Osteoblast (primary cell): ENCODE results near the gene MCTP2. TPM values are rescaled to one million over a fixed set of nuclear protein-coding genes. Genes with fewer than 3 reads are reported as not detected.

Source experiments
- DNase-seq: peaks from one replicate; pipeline ENCODE4 v3.0.0; 2011; ENCODE audit warnings: low spot score, mixed read lengths; ENCODE audit not compliant: insufficient read length; ENCODE audit errors: missing footprints
- H2AFZ ChIP-seq: 2 replicates; pipeline ENCODE4 v1.6.0; 2011; ENCODE audit warnings: mild to moderate bottlenecking, low read length
- H3K27ac ChIP-seq: 2 replicates; pipeline ENCODE4 v1.5.1; 2011; ENCODE audit warnings: mild to moderate bottlenecking, low read depth, low read length, moderate library complexity
- H3K27me3 ChIP-seq: 2 replicates; pipeline ENCODE4 v1.6.0; 2012; ENCODE audit warnings: mild to moderate bottlenecking, control low read depth, inconsistent platforms, low read length, moderate library complexity; ENCODE audit not compliant: insufficient read depth
- H3K36me3 ChIP-seq: 2 replicates; pipeline ENCODE4 v1.5.1; 2011; ENCODE audit warnings: mild to moderate bottlenecking, low read length, control low read depth, moderate library complexity; ENCODE audit not compliant: insufficient read depth
- H3K4me1 ChIP-seq: 2 replicates; pipeline ENCODE4 v1.5.1; 2011; ENCODE audit warnings: mild to moderate bottlenecking, low read length, control low read depth, moderate library complexity; ENCODE audit not compliant: insufficient read depth
- H3K4me2 ChIP-seq: 2 replicates; pipeline ENCODE4 v1.6.0; 2011; ENCODE audit warnings: mild to moderate bottlenecking, low read length; ENCODE audit not compliant: insufficient read depth
- H3K4me3 ChIP-seq: fragments of 200-600 bp; sonication (generic); 3 replicates; pipeline ENCODE4 v1.5.1; 2012; ENCODE audit warnings: mild to moderate bottlenecking, low read length, inconsistent platforms; ENCODE audit not compliant: insufficient read depth
- H3K79me2 ChIP-seq: 2 replicates; pipeline ENCODE4 v1.6.0; 2012; ENCODE audit warnings: mild to moderate bottlenecking, low read length, control low read depth, inconsistent platforms; ENCODE audit not compliant: insufficient read depth
- H3K9me3 ChIP-seq: 2 replicates; pipeline ENCODE4 v1.5.1; 2011; ENCODE audit warnings: low read depth, low read length, control low read depth
- H4K20me1 ChIP-seq: 2 replicates; pipeline ENCODE4 v1.6.0; 2012; ENCODE audit warnings: mild to moderate bottlenecking, low read length, control low read depth; ENCODE audit not compliant: insufficient read depth
- total RNA-seq: library from RNA; depleted of rRNA; stranded (reverse); fragments of >200 nt; gene quantifications from 2 replicates; pipeline ENCODE4 v1.2.3, GENCODE V29; 2012
- TF ChIP-seq, protein P1 (sequence below): IDR thresholded peaks from 2 replicates; pipeline ENCODE4 v1.5.1; 2011; ENCODE audit warnings: mild to moderate bottlenecking, low read depth, low read length, moderate library complexity; ENCODE audit errors: extremely low read depth

Gene MCTP2
- total RNA-seq, 1 donor = 16.3 TPM

GRCh38 chr15:94231723-94232468, 535 bp downstream of the MCTP2 start:
- Histone ChIP-seq H3K27ac (no peak overlapping the region), H3K4me3 (peak overlapping the region; percentile 64), H2AFZ (no peak overlapping the region), H3K36me3 (no peaks in the 10 kb centered on the region), H3K9me3 (no peaks in the 10 kb centered on the region), H3K4me2 (peak overlapping the region; percentile 32), H3K4me1 (no peaks in the 10 kb centered on the region), H3K79me2 (no peaks in the 10 kb centered on the region), H3K27me3 (no peaks in the 10 kb centered on the region), H4K20me1 (no peaks in the 10 kb centered on the region)
- TF ChIP-seq, protein P1, sequence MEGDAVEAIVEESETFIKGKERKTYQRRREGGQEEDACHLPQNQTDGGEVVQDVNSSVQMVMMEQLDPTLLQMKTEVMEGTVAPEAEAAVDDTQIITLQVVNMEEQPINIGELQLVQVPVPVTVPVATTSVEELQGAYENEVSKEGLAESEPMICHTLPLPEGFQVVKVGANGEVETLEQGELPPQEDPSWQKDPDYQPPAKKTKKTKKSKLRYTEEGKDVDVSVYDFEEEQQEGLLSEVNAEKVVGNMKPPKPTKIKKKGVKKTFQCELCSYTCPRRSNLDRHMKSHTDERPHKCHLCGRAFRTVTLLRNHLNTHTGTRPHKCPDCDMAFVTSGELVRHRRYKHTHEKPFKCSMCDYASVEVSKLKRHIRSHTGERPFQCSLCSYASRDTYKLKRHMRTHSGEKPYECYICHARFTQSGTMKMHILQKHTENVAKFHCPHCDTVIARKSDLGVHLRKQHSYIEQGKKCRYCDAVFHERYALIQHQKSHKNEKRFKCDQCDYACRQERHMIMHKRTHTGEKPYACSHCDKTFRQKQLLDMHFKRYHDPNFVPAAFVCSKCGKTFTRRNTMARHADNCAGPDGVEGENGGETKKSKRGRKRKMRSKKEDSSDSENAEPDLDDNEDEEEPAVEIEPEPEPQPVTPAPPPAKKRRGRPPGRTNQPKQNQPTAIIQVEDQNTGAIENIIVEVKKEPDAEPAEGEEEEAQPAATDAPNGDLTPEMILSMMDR = no peak
- no peak for DNase-seq

DNA sequence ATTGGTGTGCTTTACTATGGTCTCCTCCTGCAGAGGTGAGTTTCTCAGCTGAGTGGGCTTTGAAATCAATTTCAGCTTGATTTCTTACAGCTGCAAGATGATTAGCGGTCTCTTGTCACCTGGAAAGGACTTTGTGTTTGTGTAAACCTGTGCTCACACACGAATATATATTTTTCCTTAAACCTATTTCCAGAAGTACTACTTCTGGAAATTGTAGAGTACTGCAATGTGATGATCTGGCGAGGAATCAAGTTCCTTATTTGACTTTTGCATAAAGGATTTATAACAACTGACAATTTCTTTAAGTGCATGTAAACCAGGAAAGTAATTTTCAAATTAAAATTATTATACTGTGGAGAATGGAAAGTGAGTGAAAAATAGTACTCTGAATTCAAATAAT, 2.1 kb downstream of the MCTP2 start:
- DNase-seq = no peak
- Histone ChIP-seq H3K9me3 (no peaks in the 10 kb centered on the region), H3K36me3 (no peaks in the 10 kb centered on the region), H3K4me3 (no peak overlapping the region), H2AFZ (no peak overlapping the region), H3K4me1 (no peaks in the 10 kb centered on the region), H3K27me3 (no peaks in the 10 kb centered on the region), H3K79me2 (no peaks in the 10 kb centered on the region), H3K27ac (no peak overlapping the region), H4K20me1 (no peaks in the 10 kb centered on the region), H3K4me2 (no peak overlapping the region)
- TF ChIP-seq, protein P1 = no peak

DNA sequence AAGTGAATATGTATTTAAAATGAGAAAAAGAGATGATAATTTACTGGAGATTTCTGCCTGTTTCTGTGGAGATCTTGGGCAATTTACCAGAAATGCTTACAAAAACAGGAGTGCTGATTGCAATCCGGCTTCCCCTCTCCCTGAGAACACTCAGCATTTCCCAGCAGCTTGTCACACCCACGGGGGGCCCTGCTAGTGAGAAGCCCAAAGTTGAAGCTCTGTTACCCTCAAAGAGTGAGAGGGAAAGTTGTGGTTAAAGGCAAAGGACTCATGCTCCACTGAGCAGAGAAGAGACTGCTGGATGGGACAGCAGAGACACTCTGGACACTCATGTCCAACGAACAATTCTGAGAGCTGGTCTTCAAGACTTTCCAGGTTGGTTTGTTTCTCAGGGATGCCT, 2.9 kb downstream of the MCTP2 start:
- TF ChIP-seq, protein P1 = no peak
- Histone ChIP-seq H3K79me2 (no peaks in the 10 kb centered on the region), H3K36me3 (no peaks in the 10 kb centered on the region), H4K20me1 (no peaks in the 10 kb centered on the region), H3K4me1 (no peaks in the 10 kb centered on the region), H2AFZ (no peak overlapping the region), H3K4me3 (no peak overlapping the region), H3K27me3 (no peaks in the 10 kb centered on the region), H3K4me2 (no peak overlapping the region), H3K9me3 (no peaks in the 10 kb centered on the region), H3K27ac (no peak overlapping the region)
- DNase-seq = no peak

- no peak overlapping the region for H2AFZ ChIP-seq
- no peak overlapping the region for H3K4me2 ChIP-seq
- DNase-seq = peak; percentile 38
- TF ChIP-seq, protein P1 = no peak
- no peaks in the 10 kb centered on the region for H3K36me3 ChIP-seq
- H3K27ac ChIP-seq = no peak overlapping the region
- no peak overlapping the region for H3K4me3 ChIP-seq
- H3K4me1 ChIP-seq = no peaks in the 10 kb centered on the region
- no peaks in the 10 kb centered on the region for H3K79me2 ChIP-seq
- H4K20me1 ChIP-seq = no peaks in the 10 kb centered on the region
- no peaks in the 10 kb centered on the region for H3K9me3 ChIP-seq
- H3K27me3 ChIP-seq = no peaks in the 10 kb centered on the region
These were observed 3.7 kb downstream of the MCTP2 start for GRCh38 chr15:94235041-94235440.
